MCF 10A (cell line): ENCODE results near the gene FBN3. TPM values are rescaled to one million over a fixed set of nuclear protein-coding genes. Genes with fewer than 3 reads are reported as not detected.

Experiments
- BruUV-seq: library from RNA; stranded (reverse); fragments of 400-500 nt; replicated peaks from 2 replicates; lab custom pipeline; 2021; lab: Mats Ljungman, UMichigan
- CTCF ChIA-PET: fragments of 300-600 bp; sonication (Branson Sonifier 250); formaldehyde crosslinking; extraction: SDS; loops from one replicate; lab custom pipeline; 2021; ENCODE audit warnings: antibody characterized with exemption, inconsistent platforms; lab: Yijun Ruan, JAX
- POLR2A ChIA-PET: fragments of 300-600, 350-650 bp; sonication (Branson Sonifier 250); formaldehyde crosslinking; extraction: SDS; loops from one replicate; lab custom pipeline; 2020; ENCODE audit warnings: antibody characterized with exemption, inconsistent platforms; lab: Yijun Ruan, JAX
- DNase-seq: peaks from one replicate; pipeline ENCODE4 v3.0.0-alpha.2; 2018; ENCODE audit not compliant: unreplicated experiment
- H3K27ac Mint-ChIP-seq: one replicate; pipeline ENCODE4 v1.8.0; 2022; ENCODE audit warnings: mild to moderate bottlenecking, low read depth, mixed read lengths; ENCODE audit not compliant: unreplicated experiment
- H3K27me3 Mint-ChIP-seq: one replicate; pipeline ENCODE4 v1.8.0; 2022; ENCODE audit warnings: mixed read lengths; ENCODE audit not compliant: insufficient read depth, unreplicated experiment
- H3K36me3 Mint-ChIP-seq: one replicate; pipeline ENCODE4 v1.8.0; 2022; ENCODE audit warnings: mild to moderate bottlenecking, moderate library complexity, mixed read lengths; ENCODE audit not compliant: insufficient read depth, unreplicated experiment
- H3K4me1 Mint-ChIP-seq: one replicate; pipeline ENCODE4 v1.8.0; 2022; ENCODE audit warnings: mixed read lengths; ENCODE audit not compliant: insufficient read depth, unreplicated experiment
- H3K4me3 Mint-ChIP-seq: one replicate; pipeline ENCODE4 v1.8.0; 2022; ENCODE audit warnings: mild to moderate bottlenecking, moderate library complexity, mixed read lengths; ENCODE audit not compliant: unreplicated experiment
- H3K9me3 Mint-ChIP-seq: one replicate; pipeline ENCODE4 v1.8.0; 2022; ENCODE audit warnings: mixed read lengths; ENCODE audit not compliant: unreplicated experiment
- intact Hi-C: fragments of 100-400 bp; cut with micrococcal nuclease; formaldehyde crosslinking; loops from 2 replicates; pipeline ENCODE4 v1.14.1; 2022
- total RNA-seq: library from RNA; stranded (reverse); gene quantifications from 2 replicates; pipeline ENCODE4 v1.2.3, GENCODE V29; 2022
- TF ChIP-seq, protein P1 (sequence below): fragments of 200-600 bp; IDR thresholded peaks from one replicate; pipeline ENCODE4 v1.8.0; 2022; ENCODE audit warnings: antibody characterized with exemption, mild to moderate bottlenecking; ENCODE audit not compliant: unreplicated experiment

Gene FBN3
- total RNA-seq, 1 experiment from 2014 or later: not detected

DNA sequence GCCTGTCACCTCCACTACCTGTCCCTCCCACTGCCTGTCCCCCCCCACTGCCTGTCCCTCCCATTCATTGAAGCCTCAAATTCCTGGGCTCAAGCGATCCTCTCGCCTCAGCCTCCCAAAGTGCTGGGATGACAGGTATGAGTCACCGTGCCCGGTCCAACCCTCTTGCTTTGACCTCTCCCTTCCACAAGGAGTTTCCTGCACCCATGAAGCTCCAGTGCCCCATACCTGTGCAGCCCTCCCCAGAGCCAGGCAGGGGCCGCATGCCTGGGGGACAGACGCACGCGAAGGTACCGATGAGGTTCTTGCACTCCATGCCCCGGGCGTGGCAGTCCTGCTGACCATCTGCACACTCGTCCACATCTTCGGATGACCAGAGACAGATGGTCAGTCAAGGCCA lies 62.5 kb downstream of the FBN3 start:
- Mint-ChIP-seq H3K4me1 (no peaks in the 10 kb centered on the region), H3K4me3 (no peak overlapping the region), H3K27ac (no peak overlapping the region), H3K36me3 (no peaks in the 10 kb centered on the region), H3K27me3 (no peaks in the 10 kb centered on the region), H3K9me3 (no peaks in the 10 kb centered on the region)
- no peak for DNase-seq
- ChIA-PET CTCF (interaction anchor here (0.7 kb wide), 1 partner anchor 16 kb away, joined by 3 read pairs; no protein-coding TSS in a partner anchor), POLR2A (no interaction called here)
- intact Hi-C loops: no loop called here
- TF ChIP-seq, protein P1, sequence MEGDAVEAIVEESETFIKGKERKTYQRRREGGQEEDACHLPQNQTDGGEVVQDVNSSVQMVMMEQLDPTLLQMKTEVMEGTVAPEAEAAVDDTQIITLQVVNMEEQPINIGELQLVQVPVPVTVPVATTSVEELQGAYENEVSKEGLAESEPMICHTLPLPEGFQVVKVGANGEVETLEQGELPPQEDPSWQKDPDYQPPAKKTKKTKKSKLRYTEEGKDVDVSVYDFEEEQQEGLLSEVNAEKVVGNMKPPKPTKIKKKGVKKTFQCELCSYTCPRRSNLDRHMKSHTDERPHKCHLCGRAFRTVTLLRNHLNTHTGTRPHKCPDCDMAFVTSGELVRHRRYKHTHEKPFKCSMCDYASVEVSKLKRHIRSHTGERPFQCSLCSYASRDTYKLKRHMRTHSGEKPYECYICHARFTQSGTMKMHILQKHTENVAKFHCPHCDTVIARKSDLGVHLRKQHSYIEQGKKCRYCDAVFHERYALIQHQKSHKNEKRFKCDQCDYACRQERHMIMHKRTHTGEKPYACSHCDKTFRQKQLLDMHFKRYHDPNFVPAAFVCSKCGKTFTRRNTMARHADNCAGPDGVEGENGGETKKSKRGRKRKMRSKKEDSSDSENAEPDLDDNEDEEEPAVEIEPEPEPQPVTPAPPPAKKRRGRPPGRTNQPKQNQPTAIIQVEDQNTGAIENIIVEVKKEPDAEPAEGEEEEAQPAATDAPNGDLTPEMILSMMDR: no peak
- no TSS peak for BruUV-seq

- ChIA-PET POLR2A (no interaction called here), CTCF (interaction anchor here (0.6 kb wide), 1 partner anchor 571 kb away, joined by 3 read pairs; no protein-coding TSS in a partner anchor)
- Mint-ChIP-seq H3K4me1 (no peaks in the 10 kb centered on the region), H3K4me3 (no peak overlapping the region), H3K9me3 (no peaks in the 10 kb centered on the region), H3K27me3 (no peaks in the 10 kb centered on the region), H3K36me3 (no peaks in the 10 kb centered on the region), H3K27ac (no peak overlapping the region)
- no TSS peak for BruUV-seq
- DNase-seq: no peak
- TF ChIP-seq, protein P1: no peak
- intact Hi-C loops: no loop called here
These were observed 63.6 kb downstream of the FBN3 start for GRCh38 chr19:8085598-8086408.

GRCh38 chr19:8084152-8084551 lies 65.2 kb downstream of the FBN3 start:
- no peaks in the 10 kb centered on the region for H3K4me1 Mint-ChIP-seq
- H3K36me3 Mint-ChIP-seq: no peaks in the 10 kb centered on the region
- H3K27me3 Mint-ChIP-seq: no peaks in the 10 kb centered on the region
- ChIA-PET CTCF (no interaction called here), POLR2A (interaction anchor here (0.6 kb wide), 1 partner anchor 200 kb away, joined by 3 read pairs; no protein-coding TSS in a partner anchor)
- H3K4me3 Mint-ChIP-seq: no peak overlapping the region
- H3K9me3 Mint-ChIP-seq: no peaks in the 10 kb centered on the region
- no peak for DNase-seq
- no TSS peak for BruUV-seq
- intact Hi-C loops: no loop called here
- no peak overlapping the region for H3K27ac Mint-ChIP-seq
- TF ChIP-seq, protein P1: no peak

DNA sequence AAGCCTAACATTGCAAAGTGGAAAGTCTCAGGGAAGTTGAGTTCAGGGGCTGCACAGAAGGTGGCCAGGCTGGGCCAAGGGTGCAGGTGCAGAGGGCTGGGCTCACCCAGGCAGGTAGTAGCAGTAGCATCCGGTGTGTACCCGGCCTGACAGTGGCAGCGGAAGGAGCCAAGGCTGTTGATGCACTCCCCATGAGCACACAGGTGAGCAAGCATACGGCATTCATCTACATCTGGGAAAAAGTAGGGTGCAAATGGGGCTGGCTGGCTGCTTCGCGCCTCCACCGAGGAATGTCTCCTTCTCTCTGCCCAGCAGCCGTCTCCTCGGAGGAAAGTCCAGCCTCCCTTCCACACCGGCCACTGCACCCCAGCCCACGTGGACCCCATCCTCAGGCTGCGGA lies 66.3 kb downstream of the FBN3 start:
- TF ChIP-seq, protein P1: no peak
- H3K27ac Mint-ChIP-seq: no peak overlapping the region
- H3K4me3 Mint-ChIP-seq: no peak overlapping the region
- CTCF ChIA-PET: no interaction called here
- H3K27me3 Mint-ChIP-seq: no peaks in the 10 kb centered on the region
- POLR2A ChIA-PET: interaction anchor here (0.6 kb wide), 1 partner anchor 137 kb away, joined by 3 read pairs; no protein-coding TSS in a partner anchor
- DNase-seq: no peak
- no peaks in the 10 kb centered on the region for H3K9me3 Mint-ChIP-seq
- no TSS peak for BruUV-seq
- H3K4me1 Mint-ChIP-seq: no peaks in the 10 kb centered on the region
- no peaks in the 10 kb centered on the region for H3K36me3 Mint-ChIP-seq
- intact Hi-C loops: no loop called here
